ENCODE measurements around the gene SMC6. TPM values are rescaled to one million over a fixed set of nuclear protein-coding genes. Genes with fewer than 3 reads are reported as not detected.

The SMC6 gene
- total RNA-seq, 4 donors from 2014 or later, result 15.7 to 49.1 (median 36.2) TPM

DNA sequence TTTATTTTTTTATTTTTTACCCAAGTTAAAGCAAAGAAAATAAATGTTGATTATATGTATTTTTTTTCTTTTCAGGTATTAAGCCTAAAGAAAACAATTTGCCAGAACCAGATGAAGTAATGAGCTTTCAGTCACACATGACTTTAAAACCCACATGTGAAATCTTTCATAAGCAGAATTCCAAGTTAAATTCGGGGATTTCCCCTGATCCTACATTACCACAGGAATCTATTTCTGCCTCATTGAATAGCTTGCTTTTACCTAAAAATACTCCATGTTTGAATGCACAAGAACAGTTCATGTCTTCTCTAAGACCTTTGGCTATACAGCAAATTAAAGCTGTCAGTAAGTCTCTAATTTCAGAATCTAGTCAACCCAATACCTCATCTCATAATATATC lies 26.9 kb upstream of the SMC6 start:
- no peak overlapping the region for H3K27ac ChIP-seq
- intact Hi-C loops (cut with DNase I; ENCODE audit: low total_unique reads), result no loop called here
- H3K9me3 ChIP-seq, result no peaks in the 10 kb centered on the region
- TF ChIP-seq, protein P1, sequence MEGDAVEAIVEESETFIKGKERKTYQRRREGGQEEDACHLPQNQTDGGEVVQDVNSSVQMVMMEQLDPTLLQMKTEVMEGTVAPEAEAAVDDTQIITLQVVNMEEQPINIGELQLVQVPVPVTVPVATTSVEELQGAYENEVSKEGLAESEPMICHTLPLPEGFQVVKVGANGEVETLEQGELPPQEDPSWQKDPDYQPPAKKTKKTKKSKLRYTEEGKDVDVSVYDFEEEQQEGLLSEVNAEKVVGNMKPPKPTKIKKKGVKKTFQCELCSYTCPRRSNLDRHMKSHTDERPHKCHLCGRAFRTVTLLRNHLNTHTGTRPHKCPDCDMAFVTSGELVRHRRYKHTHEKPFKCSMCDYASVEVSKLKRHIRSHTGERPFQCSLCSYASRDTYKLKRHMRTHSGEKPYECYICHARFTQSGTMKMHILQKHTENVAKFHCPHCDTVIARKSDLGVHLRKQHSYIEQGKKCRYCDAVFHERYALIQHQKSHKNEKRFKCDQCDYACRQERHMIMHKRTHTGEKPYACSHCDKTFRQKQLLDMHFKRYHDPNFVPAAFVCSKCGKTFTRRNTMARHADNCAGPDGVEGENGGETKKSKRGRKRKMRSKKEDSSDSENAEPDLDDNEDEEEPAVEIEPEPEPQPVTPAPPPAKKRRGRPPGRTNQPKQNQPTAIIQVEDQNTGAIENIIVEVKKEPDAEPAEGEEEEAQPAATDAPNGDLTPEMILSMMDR (IDR thresholded peaks at IDR 0.05), result no peak
- TF ChIP-seq EP300 (IDR thresholded peaks at IDR 0.05; ENCODE audit: low read depth) (no peak), POLR2AphosphoS5 (IDR thresholded peaks at IDR 0.05) (no peak), POLR2A (IDR thresholded peaks at IDR 0.05) (no peak)
- H3K36me3 ChIP-seq, result peaks cover 0 to 11% (median 5%) of the 10 kb centered on the region in 4 donors
- 82 to 95% methylated on average over 1 of the region's 1 CpG for WGBS, 2 donors (ENCODE audit: low coverage in 1 of 2)
- DNase-seq, result no peak
- in situ Hi-C loops (cut with MboI; ENCODE audit: low pct_ligation_motif_present in 1 of 4, low pct_unique_long_range_greater_than_20kb in 1 of 4, low sequenced_read_pairs in 3 of 4), result no loop called here
- no peaks in the 10 kb centered on the region for H3K4me1 ChIP-seq
- H3K27me3 ChIP-seq, result no peaks in the 10 kb centered on the region
- no peak overlapping the region for H3K4me3 ChIP-seq

DNA sequence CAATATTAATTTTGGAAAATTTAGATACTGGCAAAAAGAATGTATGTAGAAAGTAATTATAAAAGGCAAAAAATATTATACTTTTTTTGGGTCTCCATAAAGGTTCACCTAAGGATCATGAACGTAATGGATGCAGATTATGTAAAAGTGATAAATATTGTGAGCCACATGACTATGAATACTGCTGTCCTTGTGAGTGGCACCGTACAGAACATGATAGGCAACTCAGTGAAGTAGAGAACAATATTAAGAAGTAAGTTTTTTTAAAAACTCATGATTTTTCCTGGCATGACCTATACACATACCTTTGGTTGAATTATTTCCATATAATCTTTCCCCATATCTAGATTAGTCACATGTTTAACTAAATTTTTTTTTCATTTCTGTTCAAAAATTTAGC lies 18.9 kb upstream of the SMC6 start:
- H3K4me3 ChIP-seq, result no peak overlapping the region
- WGBS, 2 donors (ENCODE audit: low coverage in 1 of 2), result 95 to 96% methylated on average over 2 of the region's 2 CpGs
- no peak for TF ChIP-seq EP300 (IDR thresholded peaks at IDR 0.05; ENCODE audit: low read depth)
- TF ChIP-seq, protein P1 (IDR thresholded peaks at IDR 0.05), result no peak
- TF ChIP-seq POLR2AphosphoS5 (IDR thresholded peaks at IDR 0.05), result no peak
- no peak for TF ChIP-seq POLR2A (IDR thresholded peaks at IDR 0.05)
- in situ Hi-C loops (cut with MboI; ENCODE audit: low pct_ligation_motif_present in 1 of 4, low pct_unique_long_range_greater_than_20kb in 1 of 4, low sequenced_read_pairs in 3 of 4) (no loop called here), intact Hi-C loops (cut with DNase I; ENCODE audit: low total_unique reads) (no loop called here)
- no peaks in the 10 kb centered on the region for H3K27me3 ChIP-seq
- peaks cover 0 to 16% (median 4%) of the 10 kb centered on the region in 4 donors for H3K36me3 ChIP-seq
- no peaks in the 10 kb centered on the region for H3K4me1 ChIP-seq
- H3K9me3 ChIP-seq, result no peaks in the 10 kb centered on the region
- DNase-seq, result no peak
- no peak overlapping the region for H3K27ac ChIP-seq

DNA sequence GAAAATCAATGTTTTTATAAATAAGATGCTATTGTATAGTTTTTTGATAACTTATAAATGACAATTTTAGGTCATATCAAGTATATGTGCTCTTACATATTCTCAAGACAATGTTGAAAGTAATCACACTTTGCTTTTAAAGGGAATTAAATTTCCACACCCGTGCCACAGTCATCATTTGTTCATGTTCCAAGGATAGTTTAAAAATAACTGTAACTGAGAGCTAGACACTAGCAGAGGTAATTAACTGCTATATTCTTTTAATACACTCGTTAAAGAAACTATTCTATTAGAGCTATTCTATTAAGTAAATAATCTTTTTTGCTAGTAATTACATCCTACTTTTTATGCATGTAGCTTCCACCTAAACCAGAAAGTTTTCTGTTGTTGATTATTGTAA lies 18.3 kb upstream of the SMC6 start:
- H3K4me3 ChIP-seq, result no peak overlapping the region
- no peak overlapping the region for H3K27ac ChIP-seq
- H3K36me3 ChIP-seq, result peaks cover 0 to 14% (median 5%) of the 10 kb centered on the region in 4 donors
- in situ Hi-C loops (cut with MboI; ENCODE audit: low pct_ligation_motif_present in 1 of 4, low pct_unique_long_range_greater_than_20kb in 1 of 4, low sequenced_read_pairs in 3 of 4), result no loop called here
- intact Hi-C loops (cut with DNase I; ENCODE audit: low total_unique reads), result no loop called here
- no peak for DNase-seq
- 80 to 93% methylated on average over 2 of the region's 2 CpGs for WGBS, 2 donors (ENCODE audit: low coverage in 1 of 2)
- no peaks in the 10 kb centered on the region for H3K4me1 ChIP-seq
- no peaks in the 10 kb centered on the region for H3K9me3 ChIP-seq
- TF ChIP-seq, protein P1 (IDR thresholded peaks at IDR 0.05), result no peak
- TF ChIP-seq POLR2AphosphoS5 (IDR thresholded peaks at IDR 0.05), result no peak
- no peak for TF ChIP-seq POLR2A (IDR thresholded peaks at IDR 0.05)
- TF ChIP-seq EP300 (IDR thresholded peaks at IDR 0.05; ENCODE audit: low read depth), result no peak
- no peaks in the 10 kb centered on the region for H3K27me3 ChIP-seq

DNA sequence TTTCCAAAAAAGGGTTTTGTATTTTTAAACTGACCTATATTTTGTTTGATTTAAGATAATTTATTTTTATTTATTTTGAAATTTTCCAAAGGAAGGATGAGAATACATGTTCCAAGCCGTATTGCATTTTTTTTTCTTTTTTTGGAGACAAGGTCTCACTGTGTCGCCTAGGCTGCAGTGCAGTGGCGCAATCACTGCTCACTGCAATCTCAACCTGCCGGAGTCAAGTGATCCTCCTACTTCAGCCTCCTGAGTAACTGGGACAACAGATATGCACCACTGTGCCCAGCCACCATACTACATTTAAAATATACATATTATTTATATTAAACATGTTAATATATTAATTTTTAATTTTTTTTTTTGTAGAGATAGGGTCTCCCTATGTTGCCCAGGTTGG lies 15.3 kb upstream of the SMC6 start:
- H3K27ac ChIP-seq, result no peak overlapping the region
- H3K4me3 ChIP-seq, result no peak overlapping the region
- H3K9me3 ChIP-seq, result no peaks in the 10 kb centered on the region
- intact Hi-C loops (cut with DNase I; ENCODE audit: low total_unique reads) (loop anchor here (10.0 kb wide), 1 partner anchor 1586 kb away; the partner anchor contains the start of gene OSR1), in situ Hi-C loops (cut with MboI; ENCODE audit: low pct_ligation_motif_present in 1 of 4, low pct_unique_long_range_greater_than_20kb in 1 of 4, low sequenced_read_pairs in 3 of 4) (no loop called here)
- no peak for DNase-seq
- peaks cover 0 to 17% (median 3%) of the 10 kb centered on the region in 4 donors for H3K36me3 ChIP-seq
- TF ChIP-seq POLR2AphosphoS5 (IDR thresholded peaks at IDR 0.05) (no peak), POLR2A (IDR thresholded peaks at IDR 0.05) (no peak), EP300 (IDR thresholded peaks at IDR 0.05; ENCODE audit: low read depth) (no peak)
- TF ChIP-seq, protein P1 (IDR thresholded peaks at IDR 0.05), result no peak
- WGBS, 2 donors (ENCODE audit: low coverage in 1 of 2), result 96 to 99% methylated on average over 4 of the region's 4 CpGs
- H3K27me3 ChIP-seq, result no peaks in the 10 kb centered on the region
- H3K4me1 ChIP-seq, result no peaks in the 10 kb centered on the region

Data from transverse colon (tissue), 4 donors.